Stimulated activated CD4-positive, alpha-beta T cell treated with anti-CD3 and anti-CD28 coated beads, TNF-alpha, amount 100 ng/mL, for 24 hours (primary cell): ENCODE measurements around the gene GAB2.
"Not testable (repeated sequence)": the region's sequence is repeated elsewhere in the genome, so short reads cannot be mapped to it uniquely, and the experiment has no call there.

Experiments
- DNase-seq, 3 experiments: peaks; one replicate each; pipeline ENCODE4 v3.0.0-alpha.2; 2020; ENCODE audit warnings: low read depth in 3 of 3

The GAB2 gene

DNA sequence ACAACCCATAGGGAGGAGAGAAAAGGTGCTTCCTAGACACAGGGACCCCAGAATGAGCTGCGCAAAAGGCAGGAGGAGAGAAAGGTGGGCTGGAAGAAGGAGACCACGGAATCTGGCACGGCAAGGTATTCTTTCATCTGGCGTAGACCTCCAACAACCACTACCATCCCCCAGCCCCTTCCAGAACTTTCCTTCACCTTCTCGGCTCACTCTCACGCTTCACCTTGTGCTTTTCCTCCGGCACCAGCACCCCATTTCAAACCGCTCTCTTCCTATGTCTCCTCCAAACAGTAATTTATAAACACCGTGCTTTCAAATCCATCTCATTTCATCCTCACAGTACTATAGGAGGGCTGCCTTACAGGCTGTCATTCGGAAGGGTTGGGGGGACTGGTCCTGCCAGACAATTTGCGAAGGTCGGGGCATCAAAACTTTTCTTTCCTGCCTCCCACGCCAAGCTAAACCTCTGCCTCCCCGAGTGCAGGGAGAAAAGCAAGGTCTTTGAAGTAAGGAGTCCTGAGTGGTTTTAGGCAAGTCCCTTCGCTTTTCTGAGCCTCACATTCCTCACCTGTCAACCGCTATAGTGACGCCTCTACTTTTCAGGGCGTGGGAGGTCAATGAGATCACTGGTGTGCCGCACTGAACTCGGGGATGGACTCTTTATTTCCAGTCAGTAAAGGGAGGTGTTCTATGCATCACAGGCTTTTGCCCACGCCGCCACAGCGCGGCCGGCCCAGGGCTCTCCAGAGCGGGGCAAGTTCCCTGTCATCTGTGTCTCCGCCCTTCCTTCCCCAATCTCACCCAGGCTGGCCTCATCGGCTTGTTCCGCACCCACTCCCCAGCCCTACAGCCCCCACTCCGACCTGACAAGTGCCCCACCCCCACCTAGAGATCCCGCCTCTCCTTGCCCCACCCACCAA, 230.0 kb downstream of the GAB2 start:
- DNase-seq = peak; percentile 60 to 77 (median 73)

DNA sequence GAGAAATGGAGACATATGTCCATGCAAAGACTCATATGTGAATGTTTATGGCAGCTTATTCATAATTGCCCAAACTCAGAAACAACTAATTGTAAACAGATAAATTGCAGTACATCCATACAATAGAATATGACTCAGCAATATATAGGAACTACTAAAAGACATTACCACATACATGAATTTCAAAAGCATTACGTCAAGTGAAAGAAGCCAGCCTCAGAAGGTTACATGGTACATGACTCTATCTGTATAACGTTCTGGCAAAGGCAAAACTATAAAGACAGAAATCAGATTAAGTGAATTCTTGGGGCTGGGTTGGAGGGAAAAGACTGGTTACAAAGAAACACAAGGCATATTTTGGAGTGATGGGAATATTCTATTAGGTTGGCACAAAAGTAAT, 236.4 kb downstream of the GAB2 start:
- DNase-seq = no peak

- DNase-seq = no peak
These were observed 236.9 kb downstream of the GAB2 start for GRCh38 chr11:78180751-78181150.

GRCh38 chr11:78179459-78180071, 238.1 kb downstream of the GAB2 start:
- no peak for DNase-seq

DNA sequence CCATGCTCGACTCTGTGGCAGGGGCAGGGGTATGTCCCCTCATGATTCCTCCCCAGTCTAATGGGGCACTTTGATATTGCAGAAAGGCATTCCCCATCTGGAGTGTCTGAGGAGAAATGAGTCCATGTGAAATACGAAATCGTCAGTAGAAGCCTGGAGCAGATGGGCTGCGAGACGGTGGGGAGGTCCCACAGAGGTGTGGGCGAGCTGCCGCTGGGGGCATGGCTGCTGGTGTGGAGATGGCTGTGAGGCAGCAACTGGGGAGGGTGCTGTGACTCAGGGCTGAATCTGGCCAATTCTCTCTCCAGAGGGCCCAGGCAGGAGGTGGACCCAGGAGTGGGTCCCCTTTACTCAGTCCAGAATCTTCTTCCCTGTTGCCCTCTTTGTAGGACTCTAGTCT, 240.4 kb downstream of the GAB2 start:
- no peak for DNase-seq

DNA sequence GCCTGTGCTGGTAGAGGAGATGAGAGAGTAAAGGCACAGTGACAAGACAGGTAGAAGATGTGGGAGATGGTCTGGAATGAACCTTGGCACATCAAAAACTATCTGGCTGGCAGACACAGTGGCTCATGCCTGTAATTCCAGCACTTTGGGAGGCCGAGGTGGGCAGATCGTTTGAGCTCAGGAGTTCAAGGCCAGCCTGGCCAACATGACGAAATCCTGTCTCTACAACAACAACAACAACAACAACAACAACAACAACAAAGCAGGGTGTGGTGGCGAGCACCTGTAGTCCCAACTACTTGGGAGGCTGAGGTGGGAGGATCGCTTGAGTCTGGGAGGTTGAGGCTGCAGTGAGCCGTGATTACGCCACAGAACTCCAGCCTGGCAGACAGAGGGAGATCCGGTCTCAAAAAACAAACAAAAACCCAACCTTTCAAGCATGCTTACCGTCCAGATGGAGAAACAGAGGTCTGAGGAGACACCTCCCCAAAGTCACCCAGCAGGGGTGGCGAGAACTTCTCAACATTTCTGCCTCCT, 240.9 kb downstream of the GAB2 start:
- no peak for DNase-seq

- DNase-seq = not testable (repeated sequence)
These were observed 241.8 kb downstream of the GAB2 start for GRCh38 chr11:78175862-78176261.

- DNase-seq = no peak
These were observed 245.7 kb downstream of the GAB2 start for GRCh38 chr11:78171951-78172350.

- DNase-seq = no peak
These were observed 246.6 kb downstream of the GAB2 start for GRCh38 chr11:78170874-78171549.

- no peak for DNase-seq
These were observed 247.2 kb downstream of the GAB2 start for GRCh38 chr11:78170413-78170812.

GRCh38 chr11:78168539-78169477, 248.8 kb downstream of the GAB2 start:
- no peak for DNase-seq

DNA sequence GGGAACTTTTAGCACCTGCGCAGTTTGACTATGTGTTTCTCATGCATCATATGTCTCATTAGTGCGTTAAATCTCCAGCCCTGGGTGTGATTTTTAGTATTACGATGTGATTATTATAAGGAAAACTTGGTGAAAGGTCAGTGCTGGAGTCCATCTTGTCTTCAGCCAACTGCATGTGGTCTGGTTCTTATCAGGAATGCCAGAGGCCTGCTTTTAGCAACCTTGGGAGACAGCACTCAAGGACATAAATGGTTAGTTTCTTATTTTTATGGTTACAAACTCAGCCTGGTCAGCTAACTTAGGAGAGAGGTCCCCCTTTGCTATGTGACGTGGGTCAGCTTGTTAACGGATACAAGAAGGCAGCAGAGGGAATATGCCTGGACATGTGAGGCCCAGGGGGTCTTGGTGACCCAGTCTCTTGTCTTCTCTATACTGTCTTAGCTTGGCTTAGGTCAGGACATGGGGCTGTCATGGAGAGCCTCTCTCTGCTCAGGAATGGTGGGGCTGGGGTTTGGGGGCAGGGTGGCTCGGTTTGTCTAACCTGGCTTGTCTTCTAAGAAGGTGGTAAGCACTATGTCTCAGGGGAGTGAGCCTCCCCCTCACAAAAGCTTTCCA, 250.7 kb downstream of the GAB2 start:
- DNase-seq = no peak
